Fibroblast of pulmonary artery (primary cell): ENCODE measurements around the gene PLXNB2.

Source experiments
- DNase-seq: peaks from one replicate; pipeline ENCODE4 v3.0.0-alpha.2; 2010; ENCODE audit warnings: low read depth
- H3K4me3 ChIP-seq: replicated peaks from 2 replicates; pipeline ENCODE4 v1.5.1; 2011; ENCODE audit warnings: low read depth, mild to moderate bottlenecking, control low read depth, low read length, moderate library complexity
- CTCF ChIP-seq: IDR thresholded peaks from 2 replicates; pipeline ENCODE4 v1.5.1; 2011; ENCODE audit warnings: mild to moderate bottlenecking, control low read depth, low read length, inconsistent platforms; ENCODE audit errors: missing control alignments

Gene PLXNB2

GRCh38 chr22:50259302-50259701, 48.1 kb downstream of the PLXNB2 start:
- no peak for TF ChIP-seq CTCF
- no peak overlapping the region for H3K4me3 ChIP-seq
- DNase-seq, result no peak

- no peak for DNase-seq
- TF ChIP-seq CTCF, result no peak
These were observed 48.8 kb downstream of the PLXNB2 start for GRCh38 chr22:50258361-50259292.

GRCh38 chr22:50257451-50258360, 49.7 kb downstream of the PLXNB2 start:
- no peak for DNase-seq
- no peak overlapping the region for H3K4me3 ChIP-seq
- no peak for TF ChIP-seq CTCF

More at GRCh38 chr22:50258361-50259292, 48.8 kb downstream of the PLXNB2 start:
- no peak overlapping the region for H3K4me3 ChIP-seq

GRCh38 chr22:50257041-50257440, 50.4 kb downstream of the PLXNB2 start:
- TF ChIP-seq CTCF, result no peak
- no peak for DNase-seq
- H3K4me3 ChIP-seq, result no peak overlapping the region

GRCh38 chr22:50256258-50256862, 51.1 kb downstream of the PLXNB2 start:
- DNase-seq, result no peak
- no peak overlapping the region for H3K4me3 ChIP-seq
- TF ChIP-seq CTCF, result no peak

GRCh38 chr22:50255607-50256006, 51.8 kb downstream of the PLXNB2 start:
- TF ChIP-seq CTCF, result no peak
- no peak overlapping the region for H3K4me3 ChIP-seq
- no peak for DNase-seq
